HepG2 (cell line): ENCODE data around the gene XPO1. TPM values are rescaled to one million over a fixed set of nuclear protein-coding genes. Genes with fewer than 3 reads are reported as not detected.

Experiments
- ATAC-seq: fragments of 200-7000 bp; cut with Tn5 transposase; 3 replicates; pipeline ENCODE4 v1.9.1; 2020; ENCODE audit warnings: mild to moderate bottlenecking, moderate library complexity
- BruUV-seq: library from RNA; stranded (reverse); fragments of 400-500 nt; replicated peaks from 2 replicates; lab custom pipeline; 2021; lab: Mats Ljungman, UMichigan
- CTCF ChIA-PET: fragments of 300-600 bp; formaldehyde crosslinking; extraction: SDS; loops from one replicate; lab custom pipeline; 2021; ENCODE audit warnings: low total read pairs, inconsistent platforms, low intra/inter-chr PET ratio; lab: Yijun Ruan, JAX
- POLR2A ChIA-PET: fragments of 350-600 bp; sonication (Branson Sonifier 250); formaldehyde crosslinking; loops from one replicate; lab custom pipeline; 2020; ENCODE audit warnings: antibody characterized with exemption, inconsistent platforms; lab: Yijun Ruan, JAX
- DNase-seq: peaks from one replicate; pipeline ENCODE4 v3.0.0-alpha.2; 2015; ENCODE audit warnings: low spot score
- FAIRE-seq: peaks from 3 replicates; lab custom pipeline; 2011; peaks lifted over from hg19 to GRCh38; lab: Jason Lieb, UNC
- H2AFZ ChIP-seq: one replicate; pipeline ENCODE4 v1.6.1; 2011; ENCODE audit warnings: low read length, inconsistent platforms
- H3K27ac ChIP-seq: fragments of 300-600 bp; 3 replicates; pipeline ENCODE4 v1.8.0; 2011; ENCODE audit warnings: mixed run types, mild to moderate bottlenecking, mixed read lengths, low read length, inconsistent platforms; ENCODE audit not compliant: insufficient read depth; ENCODE audit errors: extremely low read length
- H3K27me3 ChIP-seq, 2 experiments: fragments of 200-600 bp in 1 of 2; 2 replicates in 1 of 2; 3 replicates in 1 of 2; pipeline versions ENCODE4 v1.6.0 to v1.8.0; 2011; ENCODE audit warnings: low read length in 2 of 2, mild to moderate bottlenecking in 2 of 2, moderate library complexity in 2 of 2, inconsistent platforms in 1 of 2; ENCODE audit not compliant: insufficient read depth in 2 of 2, control insufficient read depth in 1 of 2
- H3K36me3 ChIP-seq, 2 experiments: fragments of 200-600 bp in 1 of 2; replicated peaks in 1 of 2; 2 replicates in 1 of 2; 3 replicates in 1 of 2; pipeline versions ENCODE4 v1.5.1 to v1.8.0; 2011; ENCODE audit warnings: low read length in 2 of 2, inconsistent platforms in 1 of 2; ENCODE audit not compliant: insufficient read depth in 2 of 2, control insufficient read depth in 1 of 2
- H3K4me1 ChIP-seq: 2 replicates; pipeline ENCODE4 v1.5.1; 2012; ENCODE audit warnings: low read length, inconsistent platforms; ENCODE audit not compliant: insufficient read depth
- H3K4me2 ChIP-seq: 2 replicates; pipeline ENCODE4 v1.6.0; 2011; ENCODE audit warnings: low read depth, low read length, inconsistent platforms
- H3K4me3 ChIP-seq, 3 experiments: fragments of 200-600 bp in 1 of 3; sonication (generic), shearing (Covaris generic) in 1 of 3; replicated peaks in 1 of 3; 2 replicates each; pipeline ENCODE4 v1.5.1; 2011 to 2016; ENCODE audit warnings: low read length in 3 of 3, inconsistent platforms in 2 of 3, low read depth in 2 of 3, mild to moderate bottlenecking in 2 of 3, control low read depth in 1 of 3, mixed read lengths in 1 of 3; ENCODE audit not compliant: insufficient read depth in 1 of 3
- H3K79me2 ChIP-seq: one replicate; pipeline ENCODE4 v1.6.1; 2011; ENCODE audit warnings: low read length, inconsistent platforms; ENCODE audit not compliant: insufficient read depth
- H3K9ac ChIP-seq: 2 replicates; pipeline ENCODE4 v1.6.0; 2011; ENCODE audit warnings: mild to moderate bottlenecking, low read depth, low read length, inconsistent platforms; ENCODE audit not compliant: insufficient read depth
- H3K9me3 ChIP-seq: 2 replicates; pipeline ENCODE4 v1.5.1; 2012; ENCODE audit warnings: mild to moderate bottlenecking, low read length
- H4K20me1 ChIP-seq: 2 replicates; pipeline ENCODE4 v1.6.0; 2011; ENCODE audit warnings: inconsistent platforms, mild to moderate bottlenecking, low read length, moderate library complexity; ENCODE audit not compliant: insufficient read depth
- BCLAF1 ChIP-seq: fragments of 450-650 bp; IDR thresholded peaks from 2 replicates; pipeline ENCODE4 v1.6.1; 2017; ENCODE audit warnings: mild to moderate bottlenecking
- ELK4 ChIP-seq: sonication (generic); formaldehyde crosslinking; IDR thresholded peaks from 2 replicates; pipeline ENCODE4 v1.9.0; 2021; ENCODE audit warnings: missing genetic modification reagents, borderline replicate concordance
- FOXA1 ChIP-seq, 2 experiments: fragments of 450-650 bp in 1 of 2; sonication (generic) in 1 of 2; formaldehyde crosslinking in 1 of 2; IDR thresholded peaks; 2 replicates each; pipeline versions ENCODE4 v1.4.0 to v1.6.1; 2016 to 2020; ENCODE audit warnings: missing genetic modification reagents in 1 of 2
- PAX8 ChIP-seq: sonication (generic); formaldehyde crosslinking; IDR thresholded peaks from 2 replicates; pipeline ENCODE4 v1.8.0; 2022; ENCODE audit warnings: mild to moderate bottlenecking, missing genetic modification reagents, borderline replicate concordance
- SKI ChIP-seq: fragments of 450-650 bp; IDR thresholded peaks from one replicate; pipeline ENCODE4 v1.6.1; 2018; ENCODE audit warnings: mild to moderate bottlenecking; ENCODE audit not compliant: partially characterized antibody
- TCF7 ChIP-seq: sonication (generic); IDR thresholded peaks from 2 replicates; pipeline ENCODE4 v1.6.1; 2016; ENCODE audit warnings: antibody characterized with exemption, low read depth
- ZNF550 ChIP-seq: sonication (generic); formaldehyde crosslinking; IDR thresholded peaks from 2 replicates; pipeline ENCODE4 v1.4.0; 2020; ENCODE audit warnings: mild to moderate bottlenecking, missing genetic modification reagents, borderline replicate concordance
- ZNF598 ChIP-seq: sonication (generic); formaldehyde crosslinking; IDR thresholded peaks from 2 replicates; pipeline ENCODE4 v1.5.1; 2020; ENCODE audit warnings: mild to moderate bottlenecking, missing genetic modification reagents, borderline replicate concordance
- ZNF615 ChIP-seq: sonication (generic); formaldehyde crosslinking; IDR thresholded peaks from 2 replicates; pipeline ENCODE4 v1.5.0; 2020; ENCODE audit warnings: mild to moderate bottlenecking, missing genetic modification reagents, borderline replicate concordance
- ZNF616 ChIP-seq: sonication (generic); formaldehyde crosslinking; IDR thresholded peaks from 2 replicates; pipeline ENCODE4 v1.5.0; 2020; ENCODE audit warnings: low read depth, mild to moderate bottlenecking, missing genetic modification reagents
- ZSCAN12 ChIP-seq: sonication (generic); formaldehyde crosslinking; IDR thresholded peaks from 2 replicates; pipeline ENCODE4 v1.9.0; 2021; ENCODE audit warnings: mild to moderate bottlenecking, missing genetic modification reagents
- WGBS: methylation state at CpG from one replicate; pipeline ENCODE4 v1.1.6; 2017; ENCODE audit warnings: low lambda C conversion rate; 5-methylcytosine and 5-hydroxymethylcytosine counted together
- in situ Hi-C: cut with HindIII; loops from 2 replicates; pipeline ENCODE4 v1.10.0; 2017; ENCODE audit warnings: low pct_unique_long_range_greater_than_20kb; ENCODE audit not compliant: extremely low pct_ligation_motif_present
- intact Hi-C: fragments of 100-400 bp; cut with micrococcal nuclease; formaldehyde crosslinking; loops from one replicate; pipeline ENCODE4 v1.10.0; 2022; ENCODE audit not compliant: unreplicated experiment
- polyA plus RNA-seq, 8 experiments: library from polyadenylated mRNA; depleted of rRNA in 3 of 8; stranded (reverse) in 7 of 8; unstranded in 1 of 8; fragments of >200 nt; fragmentation: Illumina TruSeq in 4 of 8; extraction: Trizol in 4 of 8; gene quantifications; 2 replicates each; pipeline versions ENCODE4 v1.2.1 to v1.2.3, GENCODE V29; 2011 to 2016; ENCODE audit warnings: low read depth in 4 of 8, missing spikeins in 1 of 8, mixed read lengths in 1 of 8; ENCODE audit not compliant: insufficient read depth in 1 of 8
- total RNA-seq, 5 experiments: library from RNA; depleted of rRNA; stranded (reverse); fragments of >200 nt; fragmentation: Illumina TruSeq; extraction: Trizol; gene quantifications; 2 replicates each; pipeline ENCODE4 v1.2.3, GENCODE V29; 2016; ENCODE audit warnings: low read depth in 1 of 5
- TF ChIP-seq, protein P1 (sequence below): sonication (generic); formaldehyde crosslinking; IDR thresholded peaks from 2 replicates; pipeline ENCODE4 v1.5.0; 2020; ENCODE audit warnings: missing genetic modification reagents

The XPO1 gene
- total and polyA plus RNA-seq, 2 of the 13 experiments (the other 11 are each of a cell fraction or from before 2014, with no cell fraction given), result 67.4 to 212 TPM

GRCh38 chr2:61534926-61535325 is 3.2 kb downstream of the XPO1 start (continued):
- TF ChIP-seq BCLAF1, result no peak

GRCh38 chr2:61530749-61531148 is 7.4 kb downstream of the XPO1 start:
- no peak for FAIRE-seq
- no peak for DNase-seq
- H3K79me2 ChIP-seq, result peaks cover 99% of the 10 kb centered on the region
- ChIA-PET CTCF (no interaction called here), POLR2A (interaction anchor here (0.5 kb wide), 1 partner anchor 11 kb away, joined by 5 read pairs; no protein-coding TSS in a partner anchor)
- TF ChIP-seq ZNF598 (CRISPR knock-in tag), result no peak
- no peak for TF ChIP-seq ZNF615 (CRISPR knock-in tag)
- TF ChIP-seq ELK4, result no peak
- TF ChIP-seq, protein P1, sequence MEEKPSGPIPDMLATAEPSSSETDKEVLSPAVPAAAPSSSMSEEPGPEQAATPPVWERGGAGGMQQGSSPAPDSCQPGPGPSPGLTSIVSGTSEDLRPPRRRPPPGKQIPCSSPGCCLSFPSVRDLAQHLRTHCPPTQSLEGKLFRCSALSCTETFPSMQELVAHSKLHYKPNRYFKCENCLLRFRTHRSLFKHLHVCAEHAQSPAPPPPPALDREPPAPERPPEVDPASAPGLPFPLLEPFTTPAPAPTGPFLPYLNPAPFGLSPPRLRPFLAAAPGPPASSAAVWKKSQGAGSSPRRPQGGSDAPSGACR, result no peak
- no peak for TF ChIP-seq FOXA1 (IDR thresholded peaks at IDR 0.05)
- TF ChIP-seq FOXA1 (CRISPR knock-in tag; IDR thresholded peaks at IDR 0.05), result no peak
- TF ChIP-seq ZNF616, result no peak
- no peak for TF ChIP-seq ZNF550 (CRISPR knock-in tag)
- TF ChIP-seq TCF7, result no peak
- TF ChIP-seq PAX8 (CRISPR knock-in tag), result no peak
- TF ChIP-seq SKI, result no peak
- TF ChIP-seq ZSCAN12, result no peak
- no TSS peak for BruUV-seq
- no peaks in the 10 kb centered on the region for H3K9me3 ChIP-seq
- H3K4me3 ChIP-seq, result no peak overlapping the region
- no peak overlapping the region for H3K27ac ChIP-seq
- in situ Hi-C loops, result no loop called here
- H3K36me3 ChIP-seq, result peaks cover 7 to 34% of the 10 kb centered on the region in 2 experiments; a peak in 4 of 5 replicates
- H3K27me3 ChIP-seq, result no peaks in the 10 kb centered on the region
- H2AFZ ChIP-seq, result no peak overlapping the region
- no peak overlapping the region for H3K4me2 ChIP-seq
- intact Hi-C loops, result loop anchor here (10.0 kb wide), 1 partner anchor 234 kb away; no protein-coding TSS in a partner anchor
- H3K4me1 ChIP-seq, result peaks cover 57% of the 10 kb centered on the region
- H4K20me1 ChIP-seq, result peaks cover 55% of the 10 kb centered on the region
- no peak for ATAC-seq
- no peak overlapping the region for H3K9ac ChIP-seq
- WGBS, result 80% methylated on average over 2 of the region's 2 CpGs
